GM19467 (cell line): ENCODE results near the gene AQP7.
"Not testable (repeated sequence)": the region's sequence is repeated elsewhere in the genome, so short reads cannot be mapped to it uniquely, and the experiment has no call there.

ENCODE experiments used
- ATAC-seq: cut with Tn5 transposase; IDR thresholded peaks from one replicate; pipeline ENCODE4 v1.9.1; 2021; ENCODE audit warnings: mild to moderate bottlenecking, moderate library complexity; ENCODE audit not compliant: unreplicated experiment

The AQP7 gene

GRCh38 chr9:33377089-33377715 is 25.2 kb downstream of the AQP7 start:
- no peak for ATAC-seq

DNA sequence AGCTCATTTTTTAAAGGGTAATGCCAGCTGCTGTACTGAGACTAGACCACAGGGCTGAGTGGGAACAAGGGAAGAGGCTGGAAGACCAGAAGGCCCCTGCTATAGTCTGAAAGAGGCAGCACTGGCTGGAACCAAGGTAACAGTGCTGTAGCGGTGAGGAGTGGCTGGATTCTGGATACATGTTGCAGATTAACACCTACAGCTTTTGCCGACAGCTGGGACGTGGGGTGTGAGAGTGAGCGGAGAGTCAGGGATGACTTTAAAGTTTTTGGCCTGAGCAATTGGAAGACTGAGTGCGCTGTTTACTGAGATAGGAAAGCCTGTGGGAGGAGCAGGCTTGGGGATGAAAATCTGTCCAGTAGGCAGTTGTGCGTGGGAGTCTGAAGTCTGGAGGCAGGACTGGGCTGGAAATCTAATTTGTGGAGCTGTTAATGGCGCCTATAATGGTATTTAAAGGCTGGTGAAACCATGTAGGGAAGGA is 26.5 kb downstream of the AQP7 start:
- ATAC-seq: no peak

DNA sequence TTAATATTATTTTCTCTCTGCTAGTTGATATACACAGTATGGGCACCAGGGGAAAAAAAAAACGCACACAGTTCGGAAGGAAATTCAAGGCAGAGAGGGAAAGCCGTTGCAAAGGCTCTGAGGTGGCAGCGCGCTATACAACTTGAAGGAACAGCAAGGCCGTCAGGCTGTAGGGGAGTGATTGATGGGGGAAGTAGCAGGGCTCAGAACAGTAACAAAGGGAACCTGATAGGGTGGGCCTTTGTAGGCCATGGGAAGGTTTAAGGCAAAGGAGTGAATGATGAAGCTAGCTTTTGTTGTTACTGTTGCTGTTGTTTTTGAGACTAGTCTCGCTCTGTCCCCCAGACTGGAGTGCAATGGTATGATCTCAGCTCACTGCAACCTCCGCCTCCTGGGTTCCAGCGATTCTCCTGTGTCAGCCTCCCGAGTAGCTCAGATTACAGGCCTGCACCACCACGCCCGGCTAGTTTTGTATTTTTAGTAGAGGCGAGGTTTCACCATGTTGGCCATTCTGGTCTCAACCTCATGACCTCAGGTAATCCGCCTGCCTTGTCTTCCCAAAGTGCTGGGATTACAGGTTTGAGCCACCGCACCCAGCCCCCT is 27.0 kb downstream of the AQP7 start:
- no peak for ATAC-seq

GRCh38 chr9:33374634-33375237 is 27.6 kb downstream of the AQP7 start:
- no peak for ATAC-seq

DNA sequence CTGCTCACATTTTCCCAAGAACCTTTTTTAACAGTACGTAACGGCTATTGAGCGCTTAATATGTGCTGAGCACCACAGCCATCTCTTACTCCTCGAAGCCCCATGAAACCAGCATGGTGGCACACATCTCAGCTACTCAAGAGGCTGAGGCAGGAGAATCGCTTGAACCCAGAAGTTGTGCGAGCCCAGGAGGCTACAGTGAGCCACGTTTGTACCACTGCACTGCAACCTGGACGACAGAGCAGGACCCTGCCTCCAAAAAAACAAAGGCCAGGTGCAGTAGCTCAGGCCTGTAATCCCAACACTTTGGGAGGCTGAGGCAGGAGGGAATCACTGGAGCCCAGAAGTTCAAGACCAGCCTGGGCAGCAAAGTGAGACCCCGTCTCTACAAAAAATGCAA is 28.2 kb downstream of the AQP7 start:
- ATAC-seq: no peak

DNA sequence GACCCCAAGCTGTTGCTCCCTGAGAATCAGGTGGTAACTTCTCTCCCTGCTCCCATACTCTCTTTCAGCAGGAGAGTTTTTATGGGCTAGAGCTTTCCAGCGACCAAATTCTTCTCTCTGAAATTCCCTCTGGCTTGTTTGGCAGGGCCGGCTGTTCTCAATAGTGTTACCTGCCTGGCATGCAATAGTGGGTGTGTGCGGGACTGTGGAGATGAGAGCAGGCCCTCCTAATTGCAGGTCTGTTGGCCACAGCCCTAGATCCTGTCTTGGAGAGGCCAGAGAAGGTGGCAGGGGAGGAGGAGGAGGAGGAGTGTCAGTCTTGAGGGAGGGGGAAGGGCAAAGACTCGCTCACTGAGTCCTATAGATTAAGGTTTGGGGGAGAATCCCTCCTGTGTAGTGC is 29.5 kb downstream of the AQP7 start:
- ATAC-seq: no peak

GRCh38 chr9:33366979-33367480 is 35.3 kb downstream of the AQP7 start:
- no peak for ATAC-seq

GRCh38 chr9:33364814-33365213 is 37.6 kb downstream of the AQP7 start:
- not testable (repeated sequence) for ATAC-seq

DNA sequence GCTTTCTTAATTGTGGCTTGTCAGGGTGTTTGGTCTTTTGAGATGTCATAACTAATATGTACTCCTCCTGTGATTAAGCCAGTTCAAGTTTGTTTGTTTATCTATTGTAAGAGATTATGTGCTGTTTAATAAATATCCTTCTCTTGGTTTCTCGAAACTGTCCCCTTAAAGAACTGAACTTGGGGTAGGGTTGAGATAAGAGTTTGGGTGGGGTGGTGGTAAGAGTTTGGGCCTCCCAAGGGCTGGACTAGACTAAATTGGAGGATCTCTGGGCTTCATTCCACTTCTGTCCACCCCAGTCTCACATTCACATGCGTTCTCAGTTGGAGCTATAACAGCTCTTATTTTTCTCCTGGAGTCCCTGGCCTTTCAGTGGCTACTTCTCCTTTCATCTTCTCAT is 38.2 kb downstream of the AQP7 start:
- ATAC-seq: no peak

DNA sequence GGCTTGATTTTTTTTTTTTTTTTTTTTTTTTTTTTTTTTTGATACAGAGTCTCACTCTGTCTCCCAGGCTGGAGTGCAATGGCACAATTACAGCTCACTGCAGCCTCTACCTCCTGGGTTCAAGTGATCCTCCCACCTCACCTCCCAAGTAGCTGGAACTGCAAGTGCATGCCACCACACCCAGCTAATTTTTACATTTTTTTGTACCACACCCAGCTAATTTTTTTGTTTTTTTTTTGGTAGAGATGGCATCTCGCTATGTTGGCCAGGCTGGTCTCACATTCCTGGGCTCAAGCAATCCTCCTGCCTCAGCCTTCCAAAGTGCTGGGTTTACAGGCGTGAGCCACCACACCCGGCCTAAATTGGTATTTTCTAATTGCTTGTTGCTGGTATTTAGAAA is 43.7 kb downstream of the AQP7 start:
- not testable (repeated sequence) for ATAC-seq

- ATAC-seq: no peak
These were observed 46.4 kb downstream of the AQP7 start for GRCh38 chr9:33355933-33356332.

DNA sequence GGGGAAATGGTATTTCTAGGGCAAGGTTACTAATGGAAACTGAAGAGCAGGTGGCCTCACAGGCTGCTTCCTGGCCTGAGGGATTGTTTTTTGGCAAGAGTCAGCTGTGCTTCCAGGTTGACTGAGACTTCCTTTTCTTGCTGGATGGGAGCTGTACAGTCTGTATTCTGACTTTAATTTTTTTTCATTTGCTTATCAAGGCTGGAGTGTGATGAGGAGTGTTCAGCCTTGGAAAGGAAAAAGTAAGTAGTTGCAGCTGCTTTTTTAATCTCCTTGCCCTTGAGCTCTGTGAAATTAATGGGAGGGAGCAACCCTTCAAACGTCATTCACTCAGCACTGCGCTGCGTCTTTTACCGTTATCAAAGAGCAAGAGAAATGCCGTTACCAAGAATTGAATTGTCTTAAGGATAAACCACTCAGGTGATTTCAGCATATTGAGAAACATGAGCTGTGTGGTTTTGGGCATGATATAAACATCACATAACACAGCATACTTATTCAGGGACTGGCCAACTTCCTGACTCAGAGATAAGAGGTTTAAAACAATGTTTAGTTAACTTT is 47.6 kb downstream of the AQP7 start:
- no peak for ATAC-seq

DNA sequence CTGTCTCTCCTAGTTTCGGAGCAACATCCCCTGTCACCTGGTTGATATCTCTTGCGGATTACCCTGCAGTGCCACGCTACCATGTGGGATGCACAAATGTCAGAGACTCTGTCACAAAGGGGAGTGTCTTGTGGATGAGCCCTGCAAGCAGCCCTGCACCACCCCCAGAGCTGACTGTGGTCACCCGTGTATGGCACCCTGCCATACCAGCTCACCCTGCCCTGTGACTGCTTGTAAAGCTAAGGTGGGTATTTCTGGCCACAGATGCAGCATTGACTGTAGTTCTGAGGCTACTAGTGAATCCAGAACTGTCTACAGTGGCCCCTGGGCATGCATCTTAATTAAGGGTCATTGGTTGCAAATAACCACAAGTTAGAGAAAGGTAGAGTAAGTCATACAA is 50.8 kb downstream of the AQP7 start:
- no peak for ATAC-seq

DNA sequence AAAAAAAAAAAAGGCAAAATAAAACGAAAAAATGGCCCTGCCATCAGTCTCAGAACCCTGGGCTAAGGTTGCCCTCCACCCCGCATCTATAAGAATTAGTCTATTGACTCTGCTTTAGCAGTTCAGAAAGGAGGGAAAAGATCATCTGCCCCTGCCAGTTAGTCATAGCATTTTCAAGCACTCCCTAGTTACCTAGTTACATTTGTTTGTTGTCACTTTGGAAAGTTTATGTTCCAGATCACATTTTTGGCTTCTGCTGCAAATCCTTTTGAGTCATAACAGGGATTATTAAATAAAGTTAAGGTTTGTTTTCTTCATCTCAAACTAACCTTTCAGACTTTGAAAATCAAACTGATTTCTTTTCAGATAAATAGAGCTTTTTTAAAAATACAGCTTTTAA is 52.1 kb downstream of the AQP7 start:
- ATAC-seq: no peak

DNA sequence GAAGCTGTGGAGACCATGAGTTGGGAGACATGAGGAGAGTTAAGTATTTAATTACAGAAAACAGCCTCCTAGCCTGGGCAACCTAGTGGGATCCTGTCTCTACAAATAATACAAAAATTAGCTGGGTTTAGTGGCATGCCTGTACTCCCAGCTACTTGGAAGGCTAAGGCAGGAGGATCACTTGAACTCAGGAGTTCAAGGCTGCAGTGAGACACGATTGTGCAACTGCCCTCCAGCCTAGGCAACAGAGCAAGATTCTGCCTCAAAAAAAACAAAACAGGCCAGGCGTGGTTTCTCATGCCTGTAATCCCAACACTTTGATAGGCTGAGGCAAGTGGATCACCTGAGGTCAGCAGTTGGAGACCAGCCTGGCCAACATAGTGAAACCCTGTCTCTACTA is 52.6 kb downstream of the AQP7 start:
- no peak for ATAC-seq

DNA sequence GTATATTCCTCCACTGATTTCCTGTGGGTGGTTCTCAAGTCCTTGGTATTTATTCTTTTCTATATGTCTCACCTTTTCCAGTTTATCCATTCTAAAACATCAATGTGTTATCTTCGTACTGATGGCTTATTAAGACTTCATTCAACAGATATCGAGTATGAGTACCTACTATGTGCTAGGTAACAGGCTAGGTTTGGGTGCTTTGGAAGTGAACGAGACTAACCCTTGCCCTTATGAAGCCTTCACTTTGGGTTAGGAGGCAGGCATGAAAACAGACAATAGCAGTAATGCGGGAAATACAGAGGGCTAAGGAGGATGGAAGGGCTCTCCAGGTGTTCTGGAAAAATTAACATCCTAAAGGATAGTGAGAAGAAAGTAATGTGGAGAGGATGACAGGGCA is 53.4 kb downstream of the AQP7 start:
- no peak for ATAC-seq

- ATAC-seq: no peak
These were observed 55.8 kb downstream of the AQP7 start for GRCh38 chr9:33346564-33346963.

DNA sequence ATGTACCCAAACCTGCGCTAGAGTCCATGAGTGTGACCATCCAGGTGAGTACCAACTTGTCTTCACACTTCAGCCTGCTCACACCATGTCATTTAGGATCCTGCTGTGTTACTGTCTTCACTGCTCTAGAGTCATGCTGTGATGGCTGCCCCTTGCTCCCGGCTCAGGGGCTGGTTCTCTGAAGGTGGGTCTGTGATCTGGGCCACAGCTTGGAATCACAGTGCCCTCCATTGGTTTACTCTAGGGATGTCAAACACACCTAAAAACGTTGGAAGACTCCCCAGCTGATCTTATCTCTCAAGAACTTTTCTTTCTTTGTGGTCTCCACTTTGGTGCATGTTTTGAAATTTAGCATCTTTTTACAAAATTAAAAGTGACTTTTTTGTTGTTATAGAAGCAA is 58.2 kb downstream of the AQP7 start:
- ATAC-seq: no peak

- no peak for ATAC-seq
These were observed 61.2 kb downstream of the AQP7 start for GRCh38 chr9:33341182-33341581.

DNA sequence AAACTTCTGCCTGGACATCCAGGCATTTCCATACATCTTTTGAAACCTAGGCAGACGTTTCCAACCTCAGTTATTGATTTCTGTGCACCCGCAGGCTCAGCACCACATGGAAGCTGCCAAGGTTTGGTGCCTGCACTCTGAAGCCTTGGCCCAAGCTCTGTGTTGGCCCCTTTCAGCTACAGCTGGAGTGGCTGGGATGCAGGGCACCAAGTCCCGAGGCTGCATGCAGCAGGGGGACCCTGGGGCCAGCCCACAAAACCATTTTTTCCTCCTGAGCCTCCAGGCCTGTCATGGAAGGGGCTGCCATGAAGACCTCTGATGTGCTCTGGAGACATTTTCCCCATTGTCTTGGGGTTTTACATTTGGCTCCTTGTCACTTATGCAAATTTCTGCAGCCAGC is 62.2 kb downstream of the AQP7 start:
- ATAC-seq: no peak
